Measurements from ENCODE around the gene TMCC2.
A peak's percentile ranks its signal among the peaks of the same experiment; 100 is the strongest.

Gene TMCC2

GRCh38 chr1:205316161-205316566 is 88.4 kb downstream of the TMCC2 start:
- H3K4me3 ChIP-seq (replicated peaks; ENCODE audit: low read depth, low read length), result no peak overlapping the region
- DNase-seq (ENCODE audit: extremely low read depth, low read depth), result no peak

GRCh38 chr1:205317311-205317917 is 89.7 kb downstream of the TMCC2 start:
- DNase-seq (ENCODE audit: extremely low read depth, low read depth), result no peak
- no peak overlapping the region for H3K4me3 ChIP-seq (replicated peaks; ENCODE audit: low read depth, low read length)
- no peak for TF ChIP-seq CTCF (IDR thresholded peaks at IDR 0.05; ENCODE audit: low read depth, low read length, missing control alignments)

More at GRCh38 chr1:205316161-205316566, 88.4 kb downstream of the TMCC2 start:
- TF ChIP-seq CTCF (IDR thresholded peaks at IDR 0.05; ENCODE audit: low read depth, low read length, missing control alignments), result no peak

- DNase-seq (ENCODE audit: extremely low read depth, low read depth), result no peak
- TF ChIP-seq CTCF (IDR thresholded peaks at IDR 0.05; ENCODE audit: low read depth, low read length, missing control alignments), result no peak
- no peak overlapping the region for H3K4me3 ChIP-seq (replicated peaks; ENCODE audit: low read depth, low read length)
These were observed 90.7 kb downstream of the TMCC2 start for GRCh38 chr1:205318231-205318991.

- H3K4me3 ChIP-seq (replicated peaks; ENCODE audit: low read depth, low read length), result peak overlapping the region; percentile 13; the same call in 1 of the 2 replicates
- peak; percentile 26 for DNase-seq (ENCODE audit: extremely low read depth, low read depth)
- TF ChIP-seq CTCF (IDR thresholded peaks at IDR 0.05; ENCODE audit: low read depth, low read length, missing control alignments), result no peak
These were observed 91.6 kb downstream of the TMCC2 start for GRCh38 chr1:205319081-205320018.

GRCh38 chr1:205321162-205321958 is 93.6 kb downstream of the TMCC2 start, which contains the start of gene NUAK2:
Gene NUAK2 (minus strand): TSS chr1:205321745. CDS start chr1:205321628, 117 bp downstream.
- DNase-seq (ENCODE audit: extremely low read depth, low read depth), result peak; percentile 48
- TF ChIP-seq CTCF (IDR thresholded peaks at IDR 0.05; ENCODE audit: low read depth, low read length, missing control alignments), result peak; percentile 27

GRCh38 chr1:205321959-205322283 is 94.2 kb downstream of the TMCC2 start:
- DNase-seq (ENCODE audit: extremely low read depth, low read depth), result no peak
- H3K4me3 ChIP-seq (replicated peaks; ENCODE audit: low read depth, low read length), result peak overlapping the region; percentile 89
- no peak for TF ChIP-seq CTCF (IDR thresholded peaks at IDR 0.05; ENCODE audit: low read depth, low read length, missing control alignments)

More at GRCh38 chr1:205321162-205321958, 93.6 kb downstream of the TMCC2 start, which contains the start of gene NUAK2:
- H3K4me3 ChIP-seq (replicated peaks; ENCODE audit: low read depth, low read length), result peak within 1 kb of the TSS; percentile 89
